HG03571 (cell line): Measurements from ENCODE around the gene DCTN2.

Experiments
- ATAC-seq: cut with Tn5 transposase; IDR thresholded peaks from one replicate; pipeline ENCODE4 v1.9.1; 2021; ENCODE audit not compliant: unreplicated experiment

Gene DCTN2

GRCh38 chr12:57491393-57492280, 55.4 kb downstream of the DCTN2 start:
- no peak for ATAC-seq

DNA sequence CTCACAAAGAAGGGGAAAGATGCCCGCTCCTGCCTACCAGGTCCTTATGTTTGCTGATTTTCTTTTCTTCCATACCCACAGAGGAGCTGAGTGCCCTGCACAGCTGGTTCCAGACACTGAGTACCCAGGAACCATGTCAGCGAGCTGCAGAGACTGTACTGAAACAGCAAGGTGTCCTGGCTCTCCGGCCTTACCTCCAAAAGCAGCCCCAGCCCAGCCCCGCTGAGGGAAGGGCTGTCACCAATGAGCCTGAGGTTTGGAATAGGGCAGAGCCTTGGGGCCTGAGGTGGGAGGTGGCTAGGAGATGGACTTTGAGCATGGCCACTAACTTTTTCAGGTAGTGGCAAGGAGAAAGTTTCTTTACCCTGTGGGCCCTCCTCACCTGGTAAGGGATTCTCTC, 56.9 kb downstream of the DCTN2 start:
- ATAC-seq, result no peak

- ATAC-seq, result no peak
Measured at GRCh38 chr12:57489157-57489641, 57.8 kb downstream of the DCTN2 start.

GRCh38 chr12:57488402-57489156, 58.4 kb downstream of the DCTN2 start:
- peak; percentile 1 for ATAC-seq

GRCh38 chr12:57487597-57488401, 59.2 kb downstream of the DCTN2 start, which contains the start of gene MARS1:
Gene MARS1, plus strand, starts transcription at chr12:57488068. Its CDS starts 23 bp downstream, at chr12:57488091.
- ATAC-seq, result peak; percentile 95

- no peak for ATAC-seq
Measured at GRCh38 chr12:57487055-57487596, 59.9 kb downstream of the DCTN2 start.

GRCh38 chr12:57485695-57486094, 61.3 kb downstream of the DCTN2 start:
- ATAC-seq, result no peak

DNA sequence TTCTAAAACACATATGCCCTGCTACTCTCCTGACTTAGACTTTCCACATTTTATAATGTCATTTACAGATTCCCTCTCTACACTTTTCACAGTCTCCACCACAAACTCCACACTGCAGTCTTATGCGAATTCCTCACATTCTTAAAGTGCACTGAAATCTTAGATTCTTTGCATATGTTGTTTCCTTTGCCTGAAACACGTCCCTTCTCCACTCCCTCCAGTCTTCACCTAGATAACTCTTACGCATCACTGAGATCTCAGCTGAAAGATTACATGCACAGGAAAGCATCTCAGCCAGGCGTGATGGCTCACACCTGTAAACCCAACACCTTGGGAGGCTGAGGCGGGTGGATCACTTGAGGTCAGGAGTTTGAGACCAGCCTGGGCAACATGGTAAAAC, 63.5 kb downstream of the DCTN2 start:
- no peak for ATAC-seq

DNA sequence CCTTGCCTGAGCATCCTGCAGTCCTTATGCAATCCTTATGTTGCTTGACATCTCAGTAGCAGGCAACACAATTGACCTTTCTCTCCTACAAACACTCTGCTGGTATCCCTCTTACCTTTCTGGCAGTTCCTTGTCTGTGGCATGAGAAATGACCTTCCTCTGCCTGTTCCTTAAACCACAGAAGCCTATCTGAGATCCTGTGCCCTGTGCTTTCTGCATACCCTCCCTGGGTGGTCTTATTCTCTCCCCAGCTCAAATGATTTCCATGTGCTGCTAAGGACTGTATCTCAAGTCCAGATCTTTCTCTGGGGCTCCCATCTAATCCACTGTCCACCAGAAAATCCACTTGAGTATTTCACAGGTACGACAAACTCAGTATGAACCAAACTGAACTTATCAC, 65.3 kb downstream of the DCTN2 start:
- ATAC-seq, result no peak
